ENCODE results near the gene RBM44.

DNA sequence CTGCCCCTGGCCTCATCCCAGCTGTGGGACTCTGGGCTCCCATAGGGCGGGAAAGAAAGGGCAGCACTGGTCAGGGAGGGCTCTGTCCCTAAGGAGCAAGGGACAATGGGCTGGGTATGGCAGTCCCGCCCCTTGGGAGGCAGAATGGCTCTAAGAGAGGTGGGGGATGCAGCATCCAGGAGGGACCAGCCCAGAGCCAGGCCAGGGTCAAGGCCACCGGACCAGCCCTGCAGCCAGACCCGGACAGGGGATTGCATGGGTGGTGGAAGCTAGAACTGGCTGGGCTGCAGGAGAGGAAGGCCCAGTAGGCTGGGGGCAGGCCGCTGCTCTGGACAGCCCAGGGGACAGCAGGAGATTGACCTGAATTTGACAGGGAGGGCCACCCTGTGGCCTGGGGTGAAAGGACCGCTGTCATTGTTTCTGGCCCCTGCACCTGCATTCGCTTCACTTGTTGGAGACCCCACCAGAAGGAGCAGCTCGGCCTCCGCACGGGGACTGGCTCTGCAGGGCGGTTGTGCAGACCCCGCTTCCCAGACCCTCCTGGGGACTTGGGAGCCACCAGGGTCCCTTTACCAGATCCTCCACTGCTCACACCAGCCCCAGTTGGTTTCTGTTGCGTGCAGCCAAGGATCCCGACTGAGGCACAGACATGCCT, 75.4 kb downstream of the RBM44 start:
- no peak for TF ChIP-seq ZNF155 (tag by site-specific recombination; IDR thresholded peaks at IDR 0.05)
- TF ChIP-seq, protein P1, sequence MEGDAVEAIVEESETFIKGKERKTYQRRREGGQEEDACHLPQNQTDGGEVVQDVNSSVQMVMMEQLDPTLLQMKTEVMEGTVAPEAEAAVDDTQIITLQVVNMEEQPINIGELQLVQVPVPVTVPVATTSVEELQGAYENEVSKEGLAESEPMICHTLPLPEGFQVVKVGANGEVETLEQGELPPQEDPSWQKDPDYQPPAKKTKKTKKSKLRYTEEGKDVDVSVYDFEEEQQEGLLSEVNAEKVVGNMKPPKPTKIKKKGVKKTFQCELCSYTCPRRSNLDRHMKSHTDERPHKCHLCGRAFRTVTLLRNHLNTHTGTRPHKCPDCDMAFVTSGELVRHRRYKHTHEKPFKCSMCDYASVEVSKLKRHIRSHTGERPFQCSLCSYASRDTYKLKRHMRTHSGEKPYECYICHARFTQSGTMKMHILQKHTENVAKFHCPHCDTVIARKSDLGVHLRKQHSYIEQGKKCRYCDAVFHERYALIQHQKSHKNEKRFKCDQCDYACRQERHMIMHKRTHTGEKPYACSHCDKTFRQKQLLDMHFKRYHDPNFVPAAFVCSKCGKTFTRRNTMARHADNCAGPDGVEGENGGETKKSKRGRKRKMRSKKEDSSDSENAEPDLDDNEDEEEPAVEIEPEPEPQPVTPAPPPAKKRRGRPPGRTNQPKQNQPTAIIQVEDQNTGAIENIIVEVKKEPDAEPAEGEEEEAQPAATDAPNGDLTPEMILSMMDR (tag by site-specific recombination; IDR thresholded peaks at IDR 0.05), result no peak
- no peak for TF ChIP-seq ZBTB44 (tag by site-specific recombination; IDR thresholded peaks at IDR 0.05)

All from HEK293 (cell line).